MG63 (cell line): ENCODE measurements around the gene GPR34. TPM values are rescaled to one million over a fixed set of nuclear protein-coding genes. Genes with fewer than 3 reads are reported as not detected.

Experiments used
- DNase-seq: peaks from one replicate; pipeline ENCODE4 v3.0.0-alpha.2; 2020
- H3K27me3 ChIP-seq: fragments of 250-450 bp; sonication (Bioruptor Pico); 2 replicates; pipeline ENCODE4 v1.5.1; 2020; ENCODE audit warnings: mild to moderate bottlenecking, moderate library complexity
- H3K36me3 ChIP-seq: fragments of 250-450 bp; sonication (Bioruptor Pico); 2 replicates; pipeline ENCODE4 v1.5.1; 2020; ENCODE audit warnings: mild to moderate bottlenecking, moderate library complexity
- H3K4me3 ChIP-seq: fragments of 250-450 bp; sonication (Bioruptor Pico); 2 replicates; pipeline ENCODE4 v1.5.1; 2020; ENCODE audit warnings: mild to moderate bottlenecking, moderate library complexity
- H3K9me3 ChIP-seq: fragments of 250-450 bp; sonication (Bioruptor Pico); 2 replicates; pipeline ENCODE4 v1.5.1; 2020; ENCODE audit warnings: mild to moderate bottlenecking, moderate library complexity
- total RNA-seq: library from RNA; depleted of rRNA; stranded (reverse); fragments of >200 nt; shearing (Covaris generic); gene quantifications from 2 replicates; pipeline ENCODE4 v1.2.3, GENCODE V29; 2014; ENCODE audit warnings: low replicate concordance; rRNA removed

Gene GPR34
- total RNA-seq, 1 experiment from 2014 or later, result not detected

GRCh38 chrX:41720125-41720779 is 31.5 kb downstream of the GPR34 start:
- no peaks in the 10 kb centered on the region for H3K9me3 ChIP-seq
- H3K36me3 ChIP-seq, result no peaks in the 10 kb centered on the region
- no peak for DNase-seq
- H3K27me3 ChIP-seq, result no peaks in the 10 kb centered on the region
- H3K4me3 ChIP-seq, result no peak overlapping the region

DNA sequence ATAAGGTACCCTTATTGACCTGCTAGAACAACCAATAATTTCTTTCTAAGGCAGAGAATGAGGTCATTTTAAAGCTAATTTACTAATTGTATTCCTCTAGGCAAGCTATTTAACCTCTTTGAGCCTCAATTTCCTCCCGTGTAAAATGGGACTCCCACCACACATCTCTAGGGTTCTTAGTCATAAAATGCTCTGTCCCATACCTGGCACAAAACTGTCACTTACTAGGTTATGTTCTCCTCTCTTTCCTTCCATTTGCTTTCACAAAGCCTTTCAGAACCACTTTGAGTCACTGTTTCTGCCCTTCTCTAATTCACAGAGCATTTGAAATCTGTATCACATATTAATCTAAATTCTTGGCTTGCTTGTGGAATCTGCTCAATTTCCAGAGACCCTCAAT is 32.8 kb downstream of the GPR34 start:
- no peaks in the 10 kb centered on the region for H3K27me3 ChIP-seq
- H3K9me3 ChIP-seq, result no peaks in the 10 kb centered on the region
- no peaks in the 10 kb centered on the region for H3K36me3 ChIP-seq
- H3K4me3 ChIP-seq, result no peak overlapping the region
- no peak for DNase-seq

- DNase-seq, result no peak
- H3K4me3 ChIP-seq, result no peak overlapping the region
- H3K27me3 ChIP-seq, result no peaks in the 10 kb centered on the region
- H3K36me3 ChIP-seq, result no peaks in the 10 kb centered on the region
- H3K9me3 ChIP-seq, result no peaks in the 10 kb centered on the region
Observed at GRCh38 chrX:41722214-41722613, 33.4 kb downstream of the GPR34 start.

GRCh38 chrX:41722816-41723618 is 34.2 kb downstream of the GPR34 start:
- no peak for DNase-seq
- no peak overlapping the region for H3K4me3 ChIP-seq
- no peaks in the 10 kb centered on the region for H3K9me3 ChIP-seq

DNA sequence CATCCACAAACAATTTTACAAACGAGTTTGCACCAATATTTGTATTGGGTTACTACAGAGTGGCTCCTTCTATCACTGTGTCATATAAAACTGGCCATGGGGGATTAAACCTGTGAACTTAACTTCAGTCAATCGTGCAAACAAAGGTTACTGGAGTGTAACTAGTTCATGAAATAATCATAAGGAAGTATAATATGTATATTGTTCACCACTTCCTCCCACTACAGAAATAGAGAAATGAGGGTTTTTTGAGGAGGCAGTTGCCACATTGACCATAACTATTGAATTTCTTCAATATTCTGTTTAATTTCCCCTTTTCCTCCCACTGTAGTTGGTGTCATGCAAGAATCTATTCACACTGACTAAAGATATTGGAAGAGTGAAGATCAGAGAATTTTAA is 35.1 kb downstream of the GPR34 start, which contains the start of gene GPR82:
Gene GPR82 (plus strand): TSS at position 356 of the 400 bp plus-strand sequence. CDS start 2,846 bp downstream, outside the sequence.
- no peak for DNase-seq
- H3K4me3 ChIP-seq, result no peak within 1 kb of the TSS
- no peaks in the 10 kb centered on the region for H3K27me3 ChIP-seq
- no peaks in the 10 kb centered on the region for H3K9me3 ChIP-seq
- no peaks in the 10 kb centered on the region for H3K36me3 ChIP-seq

More at GRCh38 chrX:41722816-41723618, 34.2 kb downstream of the GPR34 start:
- H3K27me3 ChIP-seq, result no peaks in the 10 kb centered on the region
- no peaks in the 10 kb centered on the region for H3K36me3 ChIP-seq

DNA sequence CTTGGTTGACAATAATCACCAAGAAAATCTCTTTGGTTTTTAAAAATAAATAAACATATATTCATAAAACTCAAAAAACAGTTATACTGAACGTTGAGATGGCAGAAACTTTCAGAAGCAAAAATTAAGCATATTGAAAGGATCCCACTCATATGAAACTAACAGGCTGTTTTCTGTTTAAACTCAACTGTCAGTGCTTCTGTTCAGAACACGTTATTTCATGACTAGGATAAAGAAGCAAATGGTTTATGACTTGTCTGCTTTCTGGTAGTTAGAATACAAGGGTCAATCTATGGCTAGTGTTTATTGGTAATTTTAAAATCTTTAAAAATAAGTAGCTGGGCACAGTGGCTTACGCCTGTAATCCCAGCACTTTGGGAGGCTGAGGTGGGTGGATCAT is 39.4 kb downstream of the GPR34 start:
- Histone ChIP-seq H3K27me3 (no peaks in the 10 kb centered on the region), H3K9me3 (no peaks in the 10 kb centered on the region), H3K4me3 (no peak overlapping the region), H3K36me3 (no peaks in the 10 kb centered on the region)
- no peak for DNase-seq

DNA sequence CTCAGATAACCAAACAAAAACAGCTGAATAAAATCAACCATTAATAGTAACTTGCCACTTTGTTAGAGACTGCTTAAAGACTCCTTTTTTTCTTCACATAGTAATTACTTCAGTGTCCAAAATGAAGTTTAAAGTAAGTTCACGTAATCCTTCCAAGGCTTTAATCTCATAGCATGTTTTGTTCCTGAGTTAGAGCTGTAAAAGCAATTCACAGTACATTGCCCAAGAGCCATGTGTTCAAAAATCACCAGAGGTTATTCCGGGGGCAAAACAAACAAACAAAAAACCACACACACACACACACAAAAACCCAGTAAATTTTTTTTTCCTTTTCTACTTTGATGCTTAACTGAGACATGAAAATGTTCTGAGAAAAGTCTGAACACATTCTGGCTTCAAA is 41.3 kb downstream of the GPR34 start:
- Histone ChIP-seq H3K4me3 (no peak overlapping the region), H3K9me3 (no peaks in the 10 kb centered on the region), H3K27me3 (no peaks in the 10 kb centered on the region), H3K36me3 (no peaks in the 10 kb centered on the region)
- no peak for DNase-seq

DNA sequence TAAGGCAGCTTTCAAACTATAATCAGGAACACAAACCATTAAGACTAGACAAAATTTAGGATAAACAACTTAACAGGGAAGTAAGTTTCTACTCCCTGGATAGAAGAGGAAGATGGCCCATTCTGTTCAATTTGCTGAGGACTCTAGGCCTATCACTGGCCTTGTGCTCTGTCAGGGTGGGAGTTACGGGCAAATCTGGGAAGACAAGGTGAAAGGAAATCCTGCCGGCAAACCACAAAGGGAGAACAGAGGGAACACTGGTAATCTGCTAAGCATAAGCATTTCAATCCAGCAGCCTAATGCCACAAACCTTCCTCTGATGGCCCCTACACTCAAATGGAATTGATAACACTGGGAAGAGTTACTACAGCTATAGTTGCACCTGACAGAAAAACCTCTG is 43.5 kb downstream of the GPR34 start:
- H3K4me3 ChIP-seq, result no peak overlapping the region
- no peaks in the 10 kb centered on the region for H3K9me3 ChIP-seq
- H3K27me3 ChIP-seq, result no peaks in the 10 kb centered on the region
- H3K36me3 ChIP-seq, result no peaks in the 10 kb centered on the region
- DNase-seq, result no peak

DNA sequence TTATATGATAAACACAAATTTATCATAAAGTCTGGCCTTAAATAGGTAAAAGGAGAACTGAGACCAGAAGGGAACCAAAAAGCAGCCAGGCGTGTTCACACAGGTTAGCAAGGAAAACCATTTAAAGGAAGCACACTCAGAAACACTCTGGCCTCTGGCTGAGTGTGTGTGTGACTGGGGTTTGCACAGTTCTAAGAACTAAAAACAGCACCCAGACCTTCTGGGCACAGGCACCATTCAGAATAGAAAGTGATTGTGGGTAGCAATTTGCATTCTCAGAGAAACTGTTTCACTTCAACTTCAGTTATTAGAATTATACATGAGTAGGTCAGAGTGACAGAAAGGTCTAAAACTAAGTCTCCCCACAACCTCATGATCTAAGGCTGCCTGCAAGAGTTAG is 45.2 kb downstream of the GPR34 start:
- H3K36me3 ChIP-seq, result no peaks in the 10 kb centered on the region
- no peak for DNase-seq
- no peaks in the 10 kb centered on the region for H3K27me3 ChIP-seq
- no peaks in the 10 kb centered on the region for H3K9me3 ChIP-seq
- no peak overlapping the region for H3K4me3 ChIP-seq

DNA sequence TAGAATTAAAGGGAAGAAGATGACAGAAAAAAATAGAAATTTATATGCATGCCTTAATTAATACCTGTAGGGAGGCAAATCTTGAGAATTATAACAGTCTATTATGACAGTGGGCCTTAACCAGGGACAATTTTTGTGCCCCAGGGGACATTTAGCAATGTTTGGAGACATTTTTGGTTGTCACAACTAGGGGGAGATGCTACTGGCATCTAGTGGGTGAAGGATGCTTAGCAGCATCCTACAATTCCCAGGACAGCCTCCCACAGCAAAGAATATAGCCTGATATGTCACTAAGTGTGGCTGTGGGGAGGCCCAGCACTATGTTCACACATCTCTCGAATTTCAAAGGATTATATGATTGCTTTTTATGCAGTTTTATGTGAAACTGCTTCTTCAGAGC is 45.8 kb downstream of the GPR34 start:
- no peaks in the 10 kb centered on the region for H3K27me3 ChIP-seq
- DNase-seq, result no peak
- H3K9me3 ChIP-seq, result no peaks in the 10 kb centered on the region
- no peak overlapping the region for H3K4me3 ChIP-seq
- no peaks in the 10 kb centered on the region for H3K36me3 ChIP-seq

DNA sequence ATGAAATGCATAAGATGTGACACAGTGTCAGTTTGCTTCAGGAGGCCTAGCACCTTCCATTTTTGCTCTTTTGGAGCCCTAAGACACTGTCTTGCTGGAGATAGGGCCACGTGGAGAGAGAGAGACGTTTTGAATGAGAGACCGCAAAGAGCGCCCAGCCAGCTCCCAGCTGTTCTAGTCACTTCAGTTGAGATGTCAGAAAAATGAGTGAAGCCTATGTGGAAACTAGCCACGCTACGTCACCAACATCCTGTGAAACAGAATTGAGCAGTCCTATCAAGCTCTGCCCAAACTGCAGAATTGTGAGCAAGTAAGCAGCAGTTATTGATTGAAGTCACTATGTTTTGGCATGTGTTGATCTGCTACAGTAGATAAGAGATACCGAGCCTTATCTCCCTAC is 48.3 kb downstream of the GPR34 start:
- Histone ChIP-seq H3K27me3 (no peaks in the 10 kb centered on the region), H3K4me3 (no peak overlapping the region), H3K9me3 (no peaks in the 10 kb centered on the region), H3K36me3 (no peaks in the 10 kb centered on the region)
- no peak for DNase-seq

GRCh38 chrX:41739871-41740270 is 51.1 kb downstream of the GPR34 start:
- no peak overlapping the region for H3K4me3 ChIP-seq
- no peak for DNase-seq
- no peaks in the 10 kb centered on the region for H3K36me3 ChIP-seq
- H3K27me3 ChIP-seq, result no peaks in the 10 kb centered on the region
- H3K9me3 ChIP-seq, result no peaks in the 10 kb centered on the region

Other genes starting within 250 kb of the GPR34 start
- gene NYX, start 241.6 kb upstream of the GPR34 start, total RNA-seq, result not detected in 2 replicates
- gene GPR82, start 35.2 kb downstream of the GPR34 start, total RNA-seq, result not detected in 2 replicates
- gene CASK, start 234.6 kb downstream of the GPR34 start, total RNA-seq, result 10.9 and 21.8 TPM in 2 replicates